Lower leg skin (tissue), 4 donors: ENCODE data around the gene DLG2. TPM values are rescaled to one million over a fixed set of nuclear protein-coding genes. Genes with fewer than 3 reads are reported as not detected.
"Not testable (repeated sequence)": the region's sequence is repeated elsewhere in the genome, so short reads cannot be mapped to it uniquely, and the experiment has no call there.

Source experiments
- DNase-seq, 2 donors: peaks; one replicate each; pipeline ENCODE4 v3.0.0-alpha.2; 2019; ENCODE audit warnings: low spot score in 2 of 2
- H3K4me3 ChIP-seq: fragments of 200-600 bp; sonication (generic); 2 replicates; pipeline ENCODE4 v1.5.1; 2017; ENCODE audit warnings: mild to moderate bottlenecking, low read depth; ENCODE audit not compliant: poor library complexity, severe bottlenecking
- POLR2A ChIP-seq, 2 donors: fragments of 450-650 bp; IDR thresholded peaks; one replicate each; pipeline ENCODE4 v1.6.1; 2016 to 2017; ENCODE audit warnings: antibody characterized with exemption in 2 of 2, mild to moderate bottlenecking in 1 of 2, moderate library complexity in 1 of 2
- WGBS, 2 donors: methylation state at CpG; one replicate each; pipeline ENCODE4 v1.1.5; 2018; 5-methylcytosine and 5-hydroxymethylcytosine counted together
- intact Hi-C: fragments of 100-400 bp; cut with DNase I; formaldehyde crosslinking; loops from one replicate; pipeline ENCODE4 v1.15.0; 2023; ENCODE audit warnings: low total_unique reads
- total RNA-seq, 4 donors: library from RNA; depleted of rRNA; stranded (reverse); fragments of >200 nt; gene quantifications; one replicate each; pipeline ENCODE4 v1.1.0, GENCODE V29; 2016
- TF ChIP-seq, protein P1 (sequence below), 3 donors: fragments of 450-650 bp; IDR thresholded peaks; one replicate each; pipeline ENCODE4 v1.5.1; 2016; ENCODE audit warnings: antibody characterized with exemption in 3 of 3, mild to moderate bottlenecking in 3 of 3, moderate library complexity in 2 of 3

The DLG2 gene
- total RNA-seq = 10 to 100 TPM; 37.6 to 68.3 (median 46.0) TPM

DNA sequence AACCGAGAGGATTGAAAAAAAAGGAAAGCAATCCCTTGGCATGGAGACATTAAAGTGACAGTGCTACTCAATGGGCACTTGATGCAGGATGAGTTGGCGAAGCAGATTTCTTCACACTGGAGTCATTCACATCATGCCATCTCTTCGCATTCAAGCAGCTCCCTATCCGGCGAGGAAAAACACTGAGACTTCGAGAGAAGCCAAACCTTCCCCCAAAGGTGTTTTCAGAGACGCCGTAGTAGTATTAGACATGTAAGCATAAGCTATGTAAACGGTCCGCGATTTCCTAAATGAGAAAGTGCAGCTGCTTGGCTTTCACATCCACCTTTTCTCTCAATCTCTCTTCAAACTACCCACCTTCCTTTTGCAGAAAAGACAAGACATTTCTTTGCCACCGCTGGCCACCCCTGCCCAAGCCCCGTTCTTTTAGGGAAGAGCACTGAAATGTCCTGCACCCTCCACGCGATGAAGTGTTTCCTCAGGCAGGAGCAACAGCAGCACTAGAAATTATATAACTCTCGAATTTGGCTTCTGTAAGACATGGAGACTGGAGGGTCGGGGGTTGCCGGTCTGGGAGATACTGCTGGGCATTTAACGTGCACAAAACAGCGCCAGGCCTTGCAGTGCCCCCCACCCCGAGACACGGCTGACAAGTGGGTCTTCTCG is at the start of gene DLG2:
TSS of gene DLG2 (minus strand) at position 13 of the 666 bp plus-strand sequence.
- intact Hi-C loops = no loop called here
- DNase-seq = no peak
- WGBS, 2 donors = 0 to 1% methylated on average over 23 of the region's 23 CpGs
- TF ChIP-seq, protein P1, sequence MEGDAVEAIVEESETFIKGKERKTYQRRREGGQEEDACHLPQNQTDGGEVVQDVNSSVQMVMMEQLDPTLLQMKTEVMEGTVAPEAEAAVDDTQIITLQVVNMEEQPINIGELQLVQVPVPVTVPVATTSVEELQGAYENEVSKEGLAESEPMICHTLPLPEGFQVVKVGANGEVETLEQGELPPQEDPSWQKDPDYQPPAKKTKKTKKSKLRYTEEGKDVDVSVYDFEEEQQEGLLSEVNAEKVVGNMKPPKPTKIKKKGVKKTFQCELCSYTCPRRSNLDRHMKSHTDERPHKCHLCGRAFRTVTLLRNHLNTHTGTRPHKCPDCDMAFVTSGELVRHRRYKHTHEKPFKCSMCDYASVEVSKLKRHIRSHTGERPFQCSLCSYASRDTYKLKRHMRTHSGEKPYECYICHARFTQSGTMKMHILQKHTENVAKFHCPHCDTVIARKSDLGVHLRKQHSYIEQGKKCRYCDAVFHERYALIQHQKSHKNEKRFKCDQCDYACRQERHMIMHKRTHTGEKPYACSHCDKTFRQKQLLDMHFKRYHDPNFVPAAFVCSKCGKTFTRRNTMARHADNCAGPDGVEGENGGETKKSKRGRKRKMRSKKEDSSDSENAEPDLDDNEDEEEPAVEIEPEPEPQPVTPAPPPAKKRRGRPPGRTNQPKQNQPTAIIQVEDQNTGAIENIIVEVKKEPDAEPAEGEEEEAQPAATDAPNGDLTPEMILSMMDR (IDR thresholded peaks at IDR 0.05) = no peak
- TF ChIP-seq POLR2A (IDR thresholded peaks at IDR 0.05) = no peak
- H3K4me3 ChIP-seq = peak within 1 kb of the TSS; percentile 77

DNA sequence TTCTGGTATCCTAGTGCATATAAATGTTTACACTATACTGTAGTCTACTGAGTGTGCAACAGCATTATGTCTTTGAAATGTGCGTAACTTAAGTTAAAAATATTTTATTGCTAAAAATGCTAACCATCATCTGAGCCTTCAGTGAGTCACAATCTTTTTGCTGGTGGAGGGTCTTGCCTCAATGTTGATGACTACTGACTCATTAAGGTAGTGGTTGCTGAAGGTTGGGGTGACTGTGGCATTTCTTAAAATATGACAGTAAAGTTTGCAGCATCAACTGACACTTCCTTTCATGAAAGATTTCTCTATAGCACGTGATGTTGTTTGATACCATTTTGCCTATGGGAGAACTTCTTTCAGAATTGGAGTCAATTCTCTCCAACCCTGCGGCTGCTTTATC is 46.2 kb upstream of the DLG2 start:
- no peak overlapping the region for H3K4me3 ChIP-seq
- intact Hi-C loops = no loop called here
- TF ChIP-seq, protein P1 (IDR thresholded peaks at IDR 0.05) = no peak
- TF ChIP-seq POLR2A (IDR thresholded peaks at IDR 0.05) = no peak
- no peak for DNase-seq
- WGBS, 2 donors = 89 to 92% methylated on average over 3 of the region's 3 CpGs

DNA sequence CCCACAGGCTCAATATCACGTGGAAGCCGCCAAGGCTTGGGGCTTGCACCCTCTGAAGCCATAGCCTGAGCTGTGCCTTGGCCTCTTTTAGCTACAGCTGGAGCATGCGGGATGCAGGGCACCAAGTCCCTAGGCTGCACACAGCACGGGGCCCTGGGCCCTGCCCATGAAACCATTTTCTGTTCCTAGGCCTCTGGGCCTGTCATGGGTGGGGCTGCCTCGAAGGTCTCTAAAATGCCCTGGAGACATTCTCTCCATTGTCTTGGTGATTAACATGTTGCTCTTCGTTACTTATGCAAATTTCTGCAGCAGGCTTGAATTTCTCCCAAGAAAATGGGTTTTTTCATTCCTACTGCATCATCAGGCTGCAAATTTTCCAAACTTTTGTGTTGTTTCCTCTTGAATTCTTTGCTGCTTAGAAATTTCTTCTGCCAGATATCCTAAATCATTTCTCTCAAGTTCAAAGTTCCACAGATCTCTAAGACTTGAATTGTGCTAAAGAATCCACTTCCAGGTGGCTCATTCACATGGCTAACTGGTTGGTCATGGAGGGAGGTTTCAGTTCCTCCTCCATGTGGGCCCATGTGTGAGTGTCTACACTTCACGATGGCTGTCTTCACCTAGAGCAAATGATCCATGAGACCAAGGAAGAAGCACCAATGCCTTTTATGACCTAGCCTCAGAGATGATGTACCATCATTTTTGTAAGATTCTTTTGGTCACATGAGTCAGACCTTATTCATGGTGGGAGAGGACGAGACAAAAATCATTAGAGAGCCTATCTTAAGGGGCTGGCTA is 45.2 kb upstream of the DLG2 start:
- DNase-seq = no peak
- intact Hi-C loops = no loop called here
- WGBS, 2 donors = 76 to 82% methylated on average over 8 of the region's 8 CpGs
- H3K4me3 ChIP-seq = no peak overlapping the region
- TF ChIP-seq, protein P1 (IDR thresholded peaks at IDR 0.05) = no peak
- no peak for TF ChIP-seq POLR2A (IDR thresholded peaks at IDR 0.05)

DNA sequence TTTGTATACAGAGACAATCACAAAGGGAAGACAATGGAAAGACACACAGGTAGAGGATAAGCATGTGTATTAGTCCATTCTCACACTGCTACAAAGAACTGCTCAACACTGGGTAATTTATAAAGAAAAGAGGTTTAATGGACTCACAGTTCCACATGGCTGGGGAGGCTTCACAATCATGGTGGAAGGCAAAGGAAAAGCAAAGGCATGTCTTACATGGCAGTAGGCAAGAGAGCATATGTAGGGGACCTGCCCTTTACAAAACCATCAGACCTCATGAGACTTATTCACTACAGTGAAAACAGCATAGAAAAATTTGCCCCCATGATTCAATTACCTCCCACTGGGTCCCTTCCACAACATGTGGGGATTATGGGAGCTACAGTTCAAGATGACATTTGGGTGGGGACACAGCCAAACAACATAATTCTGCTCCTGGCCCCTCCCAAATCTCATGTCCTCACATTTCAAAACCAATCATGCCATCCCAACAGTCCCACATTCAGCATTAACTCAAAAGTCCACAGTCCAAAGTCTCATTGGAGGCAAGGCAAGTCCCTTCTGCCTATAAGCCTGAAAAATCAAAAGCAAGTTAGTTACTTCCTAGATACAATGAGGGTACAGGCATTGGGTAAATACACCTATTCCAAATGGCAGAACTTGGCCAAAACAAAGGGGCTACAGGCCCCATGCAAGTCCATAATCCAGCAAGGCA is 44.0 kb upstream of the DLG2 start:
- DNase-seq, intact Hi-C loops, H3K4me3 ChIP-seq: not testable (repeated sequence)

DNA sequence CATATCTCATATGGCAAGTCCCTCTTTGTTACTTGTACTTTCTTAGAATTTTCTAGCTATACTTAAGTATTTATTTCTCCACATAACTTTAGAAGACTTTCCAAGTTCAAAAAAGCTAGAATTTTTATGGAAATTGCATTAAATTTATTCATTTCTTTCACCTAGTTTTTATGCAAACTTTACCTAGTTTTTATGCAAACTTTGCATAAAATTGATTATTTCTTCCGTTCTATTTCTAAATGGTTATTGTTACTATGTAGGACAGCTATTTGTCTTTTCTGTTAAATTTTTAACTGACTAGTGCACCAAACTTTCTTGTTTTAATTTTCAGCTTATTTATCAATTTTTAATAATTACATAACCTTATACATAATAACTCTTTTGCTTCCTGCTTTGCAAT is 41.0 kb upstream of the DLG2 start:
- no peak for DNase-seq
- no peak for TF ChIP-seq POLR2A (IDR thresholded peaks at IDR 0.05)
- TF ChIP-seq, protein P1 (IDR thresholded peaks at IDR 0.05) = no peak
- WGBS, 2 donors = 96 to 97% methylated on average over 1 of the region's 1 CpG
- intact Hi-C loops = no loop called here
- no peak overlapping the region for H3K4me3 ChIP-seq

DNA sequence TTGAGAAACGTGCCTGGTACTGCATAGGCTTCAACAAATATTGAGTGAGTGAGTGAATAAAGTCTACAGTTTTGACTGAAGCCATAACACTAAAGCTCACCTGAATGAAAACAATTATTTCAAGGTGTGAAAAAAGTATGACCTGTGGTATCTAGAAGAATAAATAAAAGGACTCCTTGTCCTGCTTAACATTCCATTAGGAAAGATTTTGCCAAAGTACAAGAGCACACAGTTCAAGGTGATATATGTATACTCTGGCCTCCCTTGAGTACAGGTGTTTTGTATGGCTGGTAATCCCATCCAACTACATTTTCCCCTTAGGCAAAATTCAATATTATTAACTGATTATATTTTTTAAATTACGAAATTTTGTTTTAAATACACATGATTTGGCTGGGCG is 39.5 kb upstream of the DLG2 start:
- no peak for DNase-seq
- 79 to 89% methylated on average over 3 of the region's 3 CpGs for WGBS, 2 donors
- TF ChIP-seq POLR2A (IDR thresholded peaks at IDR 0.05) = no peak
- TF ChIP-seq, protein P1 (IDR thresholded peaks at IDR 0.05) = no peak
- H3K4me3 ChIP-seq = no peak overlapping the region
- intact Hi-C loops = no loop called here
